GM12872 (cell line): ENCODE results near the gene RAB34.

ENCODE experiments used
- TF ChIP-seq, protein P1 (sequence below): IDR thresholded peaks from 3 replicates; pipeline ENCODE4 v1.5.1; 2011; ENCODE audit warnings: low read depth, mild to moderate bottlenecking, low read length, moderate library complexity; ENCODE audit not compliant: insufficient read depth

Gene RAB34

GRCh38 chr17:28722417-28723158, 4.9 kb upstream of the RAB34 start:
- TF ChIP-seq, protein P1, sequence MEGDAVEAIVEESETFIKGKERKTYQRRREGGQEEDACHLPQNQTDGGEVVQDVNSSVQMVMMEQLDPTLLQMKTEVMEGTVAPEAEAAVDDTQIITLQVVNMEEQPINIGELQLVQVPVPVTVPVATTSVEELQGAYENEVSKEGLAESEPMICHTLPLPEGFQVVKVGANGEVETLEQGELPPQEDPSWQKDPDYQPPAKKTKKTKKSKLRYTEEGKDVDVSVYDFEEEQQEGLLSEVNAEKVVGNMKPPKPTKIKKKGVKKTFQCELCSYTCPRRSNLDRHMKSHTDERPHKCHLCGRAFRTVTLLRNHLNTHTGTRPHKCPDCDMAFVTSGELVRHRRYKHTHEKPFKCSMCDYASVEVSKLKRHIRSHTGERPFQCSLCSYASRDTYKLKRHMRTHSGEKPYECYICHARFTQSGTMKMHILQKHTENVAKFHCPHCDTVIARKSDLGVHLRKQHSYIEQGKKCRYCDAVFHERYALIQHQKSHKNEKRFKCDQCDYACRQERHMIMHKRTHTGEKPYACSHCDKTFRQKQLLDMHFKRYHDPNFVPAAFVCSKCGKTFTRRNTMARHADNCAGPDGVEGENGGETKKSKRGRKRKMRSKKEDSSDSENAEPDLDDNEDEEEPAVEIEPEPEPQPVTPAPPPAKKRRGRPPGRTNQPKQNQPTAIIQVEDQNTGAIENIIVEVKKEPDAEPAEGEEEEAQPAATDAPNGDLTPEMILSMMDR = no peak

GRCh38 chr17:28720247-28720996, 2.8 kb upstream of the RAB34 start:
- TF ChIP-seq, protein P1 = no peak; the same call in 2 of the 3 replicates

GRCh38 chr17:28719021-28719433, 1.4 kb upstream of the RAB34 start:
- TF ChIP-seq, protein P1 = no peak

DNA sequence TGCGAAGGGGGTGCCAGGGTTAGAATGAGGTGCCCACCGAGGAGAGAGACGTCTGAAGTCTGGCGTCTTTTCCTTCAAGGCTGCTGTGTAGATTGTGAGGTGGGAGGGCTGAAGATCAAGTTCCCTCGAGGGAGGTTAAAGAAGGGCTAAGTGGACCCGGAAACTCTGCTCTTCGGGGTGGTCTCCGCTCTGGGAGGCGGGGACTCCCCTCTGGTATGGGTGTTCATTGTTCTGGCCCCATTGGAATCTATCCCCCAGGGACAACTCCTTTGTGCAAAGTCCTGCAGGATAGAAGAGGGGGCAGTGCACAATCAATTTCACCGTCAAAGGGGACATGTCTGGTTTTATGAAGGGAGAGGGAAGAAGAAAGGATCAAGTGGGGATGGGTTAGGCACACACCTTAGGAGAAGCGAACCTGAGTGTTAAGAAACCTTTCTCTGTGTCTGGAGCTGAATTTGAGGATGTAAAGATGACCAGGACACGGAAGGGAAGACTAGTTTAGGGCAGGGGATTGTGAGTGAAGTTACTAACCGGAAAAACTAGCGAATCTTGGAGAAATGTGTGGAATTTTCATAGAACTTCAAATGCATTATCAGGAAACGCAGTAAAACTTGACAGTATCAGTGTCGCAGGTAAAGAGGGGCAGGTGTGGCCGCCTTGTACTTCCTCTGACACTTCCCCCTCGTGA, 809 bp upstream of the RAB34 start:
- TF ChIP-seq, protein P1 = no peak

DNA sequence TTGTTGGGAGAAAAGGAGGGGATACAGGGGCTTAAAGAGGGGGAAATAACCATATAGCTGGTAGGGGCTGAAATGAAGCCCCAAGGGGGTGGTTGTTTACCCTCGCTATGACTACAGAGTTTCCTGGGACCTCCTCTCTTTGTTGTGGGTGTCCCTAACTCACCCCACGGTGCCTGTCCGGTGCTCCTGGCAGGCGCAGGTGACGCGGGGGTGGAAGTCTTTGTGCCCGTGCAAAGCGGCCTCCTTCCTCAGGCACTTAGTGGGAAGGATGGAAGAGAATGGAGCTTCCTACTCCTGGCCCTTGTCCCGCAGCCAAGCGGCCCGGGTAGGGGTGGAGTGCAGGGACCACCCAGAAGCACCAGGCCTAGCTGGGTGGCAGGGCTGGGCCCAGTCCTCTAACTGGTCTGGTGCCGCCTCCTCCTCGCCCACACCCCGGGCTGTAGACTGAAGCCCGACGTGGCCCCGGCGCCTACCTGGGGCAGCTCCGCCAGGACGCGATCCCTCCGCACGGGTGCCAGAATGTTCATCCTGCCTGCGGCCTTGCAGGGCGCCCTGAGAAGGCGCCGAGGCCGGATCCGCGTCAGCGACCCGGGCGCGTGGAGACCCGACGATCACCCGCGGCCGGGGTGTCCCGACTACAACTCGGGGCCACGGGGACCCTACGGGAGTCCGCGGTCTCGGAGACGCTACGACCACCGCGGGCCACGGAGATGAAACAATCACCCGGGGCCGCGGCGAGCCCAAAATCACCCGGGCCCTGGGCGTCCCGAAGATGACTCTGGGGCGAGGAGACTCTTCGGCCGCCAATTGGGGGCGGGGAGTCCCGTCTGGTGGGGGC, 709 bp downstream of the RAB34 start:
- TF ChIP-seq, protein P1 = no peak

DNA sequence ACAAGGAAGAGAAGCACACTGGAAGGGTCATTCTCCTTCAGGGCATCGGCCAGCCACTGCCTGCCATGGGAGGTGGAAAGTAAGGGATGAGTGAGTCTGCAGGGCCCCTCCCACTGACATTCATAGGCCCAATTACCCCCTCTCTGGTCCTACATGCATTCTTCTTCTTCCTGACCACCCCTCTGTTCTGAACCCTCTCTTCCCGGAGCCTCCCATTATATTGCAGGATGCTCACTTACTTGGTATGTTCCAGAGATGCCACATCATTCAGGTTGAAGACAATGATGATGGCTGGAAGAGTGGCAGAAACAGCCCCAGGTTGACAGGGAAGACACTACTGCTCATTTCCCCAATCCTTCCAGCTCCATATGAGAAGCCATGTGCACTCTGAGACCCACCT, 2.5 kb downstream of the RAB34 start:
- TF ChIP-seq, protein P1 = no peak
